Fibroblast of lung (primary cell): Measurements from ENCODE around the gene TNNT3.

ENCODE experiments used
- CTCF ChIP-seq, 2 donors: IDR thresholded peaks in 1 of 2; conservative IDR thresholded peaks in 1 of 2; 1 replicate in 1 of 2; 2 replicates in 1 of 2; pipeline ENCODE4 v1.5.1; 2011 to 2012; ENCODE audit warnings: low read length in 2 of 2, control low read depth in 1 of 2, inconsistent platforms in 1 of 2, low read depth in 1 of 2, mild to moderate bottlenecking in 1 of 2
- EZH2 ChIP-seq: IDR thresholded peaks from 2 replicates; pipeline ENCODE4 v1.5.1; 2012; ENCODE audit warnings: low read length, control low read depth, mild to moderate bottlenecking; ENCODE audit errors: missing control alignments

DNA sequence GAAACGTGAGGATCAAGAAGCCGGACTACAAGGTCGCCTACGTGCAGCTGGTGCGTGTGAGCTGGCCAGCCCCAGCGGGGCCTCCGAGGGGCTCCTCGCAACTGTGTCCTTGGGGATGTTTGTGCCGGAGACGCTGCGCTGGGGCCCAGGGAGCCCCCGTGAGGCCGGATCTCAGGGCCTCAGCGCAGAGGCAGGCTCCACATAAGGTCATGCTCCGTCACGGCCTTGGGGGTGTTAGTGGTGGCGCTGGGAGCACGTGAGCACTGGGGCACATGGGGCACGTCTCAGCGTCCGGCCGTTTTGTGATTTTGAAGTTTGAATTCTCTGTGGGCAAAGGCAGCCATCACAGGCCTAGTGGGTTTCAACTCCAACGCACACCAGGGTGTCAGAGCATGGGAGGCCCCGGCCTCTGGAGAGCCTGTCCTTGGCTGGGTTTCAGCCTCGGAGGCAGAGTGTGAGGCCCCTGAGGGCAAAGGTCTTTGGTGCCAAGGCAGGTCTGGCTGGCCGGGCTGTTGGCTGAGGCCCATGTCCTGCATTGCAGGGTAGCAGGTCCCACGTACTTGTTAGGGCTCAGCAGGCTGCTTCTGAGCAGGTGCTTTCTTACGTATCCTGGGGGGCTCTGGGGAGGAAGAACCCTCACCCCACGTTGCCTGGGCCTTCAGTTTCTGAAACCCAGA, 33.4 kb downstream of the TNNT3 start:
- TF ChIP-seq CTCF (conservative IDR thresholded peaks at IDR 0.05 in 1 of 2, IDR thresholded peaks at IDR 0.05 in 1 of 2; ENCODE audit: low read depth in 1 of 2, low read length in 2 of 2) (no peak), EZH2 (no peak)
